HCT116 (cell line): ENCODE data around the gene PCNX1.

ENCODE experiments used
- CTCF ChIP-seq, 3 experiments: fragments of 200-600 bp in 1 of 3; sonication (generic) in 1 of 3; IDR thresholded peaks in 2 of 3; conservative IDR thresholded peaks in 1 of 3; 2 replicates each; pipeline ENCODE4 v1.5.1; 2012 to 2017; ENCODE audit warnings: low read depth in 2 of 3, low read length in 2 of 3, antibody characterized with exemption in 1 of 3, borderline replicate concordance in 1 of 3, control low read depth in 1 of 3, mild to moderate bottlenecking in 1 of 3, mixed read lengths in 1 of 3, mixed run types in 1 of 3, moderate library complexity in 1 of 3; ENCODE audit not compliant: insufficient read depth in 1 of 3
- ELF1 ChIP-seq: IDR thresholded peaks from 2 replicates; pipeline ENCODE4 v1.6.1; 2012; ENCODE audit warnings: low read depth, borderline replicate concordance
- EZH2 ChIP-seq: fragments of 200-600 bp; sonication (generic); IDR thresholded peaks from 2 replicates; pipeline ENCODE4 v1.6.1; 2017; ENCODE audit warnings: antibody characterized with exemption, mixed run types
- POLR2A ChIP-seq: IDR thresholded peaks from 2 replicates; pipeline ENCODE4 v1.7.0; 2011; ENCODE audit warnings: borderline replicate concordance; ENCODE audit not compliant: insufficient read depth, insufficient read length; ENCODE audit errors: extremely low read depth
- TF ChIP-seq, protein P1 (sequence below): IDR thresholded peaks from 2 replicates; pipeline ENCODE4 v1.6.1; 2012; ENCODE audit warnings: low read depth

- TF ChIP-seq CTCF (IDR thresholded peaks at IDR 0.05 in 2 of 3, conservative IDR thresholded peaks at IDR 0.05 in 1 of 3; ENCODE audit: borderline replicate concordance in 1 of 3, insufficient read depth in 1 of 3, low read depth in 2 of 3, low read length in 2 of 3): no peak
- TF ChIP-seq EZH2: no peak
- TF ChIP-seq ELF1: no peak
- TF ChIP-seq, protein P1, sequence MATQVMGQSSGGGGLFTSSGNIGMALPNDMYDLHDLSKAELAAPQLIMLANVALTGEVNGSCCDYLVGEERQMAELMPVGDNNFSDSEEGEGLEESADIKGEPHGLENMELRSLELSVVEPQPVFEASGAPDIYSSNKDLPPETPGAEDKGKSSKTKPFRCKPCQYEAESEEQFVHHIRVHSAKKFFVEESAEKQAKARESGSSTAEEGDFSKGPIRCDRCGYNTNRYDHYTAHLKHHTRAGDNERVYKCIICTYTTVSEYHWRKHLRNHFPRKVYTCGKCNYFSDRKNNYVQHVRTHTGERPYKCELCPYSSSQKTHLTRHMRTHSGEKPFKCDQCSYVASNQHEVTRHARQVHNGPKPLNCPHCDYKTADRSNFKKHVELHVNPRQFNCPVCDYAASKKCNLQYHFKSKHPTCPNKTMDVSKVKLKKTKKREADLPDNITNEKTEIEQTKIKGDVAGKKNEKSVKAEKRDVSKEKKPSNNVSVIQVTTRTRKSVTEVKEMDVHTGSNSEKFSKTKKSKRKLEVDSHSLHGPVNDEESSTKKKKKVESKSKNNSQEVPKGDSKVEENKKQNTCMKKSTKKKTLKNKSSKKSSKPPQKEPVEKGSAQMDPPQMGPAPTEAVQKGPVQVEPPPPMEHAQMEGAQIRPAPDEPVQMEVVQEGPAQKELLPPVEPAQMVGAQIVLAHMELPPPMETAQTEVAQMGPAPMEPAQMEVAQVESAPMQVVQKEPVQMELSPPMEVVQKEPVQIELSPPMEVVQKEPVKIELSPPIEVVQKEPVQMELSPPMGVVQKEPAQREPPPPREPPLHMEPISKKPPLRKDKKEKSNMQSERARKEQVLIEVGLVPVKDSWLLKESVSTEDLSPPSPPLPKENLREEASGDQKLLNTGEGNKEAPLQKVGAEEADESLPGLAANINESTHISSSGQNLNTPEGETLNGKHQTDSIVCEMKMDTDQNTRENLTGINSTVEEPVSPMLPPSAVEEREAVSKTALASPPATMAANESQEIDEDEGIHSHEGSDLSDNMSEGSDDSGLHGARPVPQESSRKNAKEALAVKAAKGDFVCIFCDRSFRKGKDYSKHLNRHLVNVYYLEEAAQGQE: no peak
- TF ChIP-seq POLR2A: no peak
Observed at GRCh38 chr14:70976591-70976990, 69.3 kb downstream of the PCNX1 start.
